HuH-7 (cell line): ENCODE measurements around the gene OR2AK2.
A peak's percentile ranks its signal among the peaks of the same experiment; 100 is the strongest.

ENCODE experiments used
- DNase-seq: peaks from one replicate; pipeline ENCODE4 v3.0.0; 2011; ENCODE audit warnings: low spot score

The OR2AK2 gene

GRCh38 chr1:247964933-247965332 lies at the start of gene OR2AK2:
TSS of gene OR2AK2 (plus strand) at chr1:247965233. CDS start at chr1:247965377, 144 bp downstream.
- no peak for DNase-seq

- DNase-seq: no peak
These were observed 45.1 kb upstream of the OR2AK2 start, which contains the start of gene OR2T8 for GRCh38 chr1:247919952-247920351. TSS of gene OR2T8 (plus strand) at chr1:247920252. CDS start at chr1:247921018, 766 bp downstream.

GRCh38 chr1:247923941-247924340 lies 41.1 kb upstream of the OR2AK2 start:
- DNase-seq: no peak

GRCh38 chr1:247924868-247925267 lies 40.2 kb upstream of the OR2AK2 start, which contains the start of gene OR2AJ1:
TSS of gene OR2AJ1 (plus strand) at chr1:247924889. CDS start at chr1:247933769, 8,880 bp downstream.
- no peak for DNase-seq

GRCh38 chr1:247933989-247934388 lies 31.0 kb upstream of the OR2AK2 start:
- no peak for DNase-seq

- DNase-seq: no peak
These were observed 29.3 kb upstream of the OR2AK2 start for GRCh38 chr1:247935781-247936180.

GRCh38 chr1:247936415-247936814 lies 28.6 kb upstream of the OR2AK2 start:
- no peak for DNase-seq

- peak; percentile 66 for DNase-seq
These were observed 27.9 kb upstream of the OR2AK2 start for GRCh38 chr1:247936965-247937734.

- no peak for DNase-seq
These were observed 22.4 kb upstream of the OR2AK2 start for GRCh38 chr1:247942624-247943023.

GRCh38 chr1:247948558-247948957 lies 16.5 kb upstream of the OR2AK2 start, which contains the start of gene OR2L8:
TSS of gene OR2L8 (plus strand) at chr1:247948858. CDS start at chr1:247948858, 0 bp downstream.
- no peak for DNase-seq

GRCh38 chr1:247953408-247953807 lies 11.6 kb upstream of the OR2AK2 start:
- DNase-seq: no peak

- DNase-seq: no peak
These were observed 3.2 kb upstream of the OR2AK2 start for GRCh38 chr1:247961791-247962190.

GRCh38 chr1:247962911-247963588 lies 2.0 kb upstream of the OR2AK2 start:
- no peak for DNase-seq

- no peak for DNase-seq
These were observed 1.6 kb downstream of the OR2AK2 start for GRCh38 chr1:247966532-247967204.

GRCh38 chr1:247992986-247993385 lies 28.0 kb downstream of the OR2AK2 start:
- DNase-seq: no peak

GRCh38 chr1:247998811-247999210 lies 33.8 kb downstream of the OR2AK2 start:
- no peak for DNase-seq

- DNase-seq: no peak
These were observed 35.1 kb downstream of the OR2AK2 start for GRCh38 chr1:248000169-248000568.

GRCh38 chr1:248007778-248008177 lies 42.7 kb downstream of the OR2AK2 start:
- no peak for DNase-seq

GRCh38 chr1:248009681-248010080 lies 44.6 kb downstream of the OR2AK2 start:
- DNase-seq: no peak

GRCh38 chr1:248013229-248013710 lies 48.2 kb downstream of the OR2AK2 start, which contains the start of gene OR2L5:
TSS of gene OR2L5 (plus strand) at chr1:248013660. CDS start at chr1:248021948, 8,288 bp downstream.
- DNase-seq: no peak

- DNase-seq: no peak
These were observed 50.8 kb downstream of the OR2AK2 start for GRCh38 chr1:248015803-248016202.
